OCI-LY1 (cell line): ENCODE data around the gene COMMD2.
A peak's percentile ranks its signal among the peaks of the same experiment; 100 is the strongest.

ENCODE experiments used
- H2AFZ ChIP-seq: fragments of 200-600 bp; sonication (generic), shearing (Covaris generic); 2 replicates; pipeline ENCODE4 v1.6.0; 2014; ENCODE audit warnings: antibody characterized with exemption, mild to moderate bottlenecking, low read length
- H3F3A ChIP-seq: fragments of 200-600 bp; sonication (generic), shearing (Covaris generic); 2 replicates; pipeline ENCODE4 v1.6.0; 2014; ENCODE audit warnings: mild to moderate bottlenecking, antibody characterized with exemption, low read length, moderate library complexity; ENCODE audit not compliant: insufficient read depth
- H3K27ac ChIP-seq: fragments of 200-600 bp; sonication (generic); 2 replicates; pipeline ENCODE4 v1.5.1; 2014; ENCODE audit warnings: low read length, mixed run types, mild to moderate bottlenecking, low read depth; ENCODE audit not compliant: poor library complexity, severe bottlenecking
- H3K27me3 ChIP-seq: fragments of 200-600 bp; sonication (generic); 2 replicates; pipeline ENCODE4 v1.6.0; 2014; ENCODE audit warnings: antibody characterized with exemption, mild to moderate bottlenecking, low read length, moderate library complexity; ENCODE audit not compliant: insufficient read depth
- H3K36me3 ChIP-seq: fragments of 200-600 bp; sonication (generic); 2 replicates; pipeline ENCODE4 v1.6.1; 2014; ENCODE audit warnings: mild to moderate bottlenecking, antibody characterized with exemption, low read length, moderate library complexity, mixed read lengths; ENCODE audit not compliant: insufficient read depth
- H3K4me1 ChIP-seq: fragments of 200-600 bp; sonication (generic); 2 replicates; pipeline ENCODE4 v1.5.1; 2014; ENCODE audit warnings: mild to moderate bottlenecking, low read length, moderate library complexity; ENCODE audit not compliant: insufficient read depth, severe bottlenecking
- H3K4me2 ChIP-seq: fragments of 200-600 bp; sonication (generic), shearing (Covaris generic); 2 replicates; pipeline ENCODE4 v1.6.1; 2014; ENCODE audit warnings: low read length
- H3K4me3 ChIP-seq: fragments of 200-600 bp; sonication (generic); 2 replicates; pipeline ENCODE4 v1.5.1; 2014; ENCODE audit warnings: low read length, low read depth, mild to moderate bottlenecking, mixed read lengths; ENCODE audit not compliant: poor library complexity, severe bottlenecking
- H3K79me2 ChIP-seq: fragments of 200-600 bp; shearing (Covaris generic); 2 replicates; pipeline ENCODE4 v1.6.1; 2016; ENCODE audit warnings: mixed run types, low read length, mixed read lengths; ENCODE audit not compliant: insufficient read depth
- H3K9ac ChIP-seq: fragments of 200-600 bp; sonication (generic), shearing (Covaris generic); 2 replicates; pipeline ENCODE4 v1.6.1; 2014; ENCODE audit warnings: mild to moderate bottlenecking, low read length, mixed read lengths
- H3K9me2 ChIP-seq: fragments of 200-600 bp; sonication (generic), shearing (Covaris generic); 2 replicates; pipeline ENCODE4 v1.6.1; 2014; ENCODE audit warnings: low read depth, mild to moderate bottlenecking, low read length, mixed read lengths
- H3K9me3 ChIP-seq: fragments of 200-600 bp; shearing (Covaris generic); 2 replicates; pipeline ENCODE4 v1.6.1; 2014; ENCODE audit warnings: low read length, mixed read lengths
- H4K20me1 ChIP-seq: fragments of 200-600 bp; sonication (generic), shearing (Covaris generic); 2 replicates; pipeline ENCODE4 v1.6.0; 2016; ENCODE audit warnings: mild to moderate bottlenecking, low read length; ENCODE audit not compliant: insufficient read depth
- EZH2 ChIP-seq: fragments of 200-600 bp; sonication (generic), shearing (Covaris generic); IDR thresholded peaks from 2 replicates; pipeline ENCODE4 v1.8.0; 2017; ENCODE audit warnings: borderline replicate concordance, mixed run types, mild to moderate bottlenecking, antibody characterized with exemption, low read length, moderate library complexity, mixed read lengths
- TF ChIP-seq, protein P1 (sequence below): fragments of 200-600 bp; sonication (generic), shearing (Covaris generic); IDR thresholded peaks from 2 replicates; pipeline ENCODE4 v1.5.1; 2017; ENCODE audit warnings: mild to moderate bottlenecking, antibody characterized with exemption, low read length, moderate library complexity, mixed read lengths

Gene COMMD2

GRCh38 chr3:149751551-149751950, 738 bp downstream of the COMMD2 start:
- Histone ChIP-seq H3K27me3 (no peaks in the 10 kb centered on the region), H3K9me3 (no peaks in the 10 kb centered on the region), H3K4me2 (peak overlapping the region; percentile 80), H3K36me3 (peaks cover 37% of the 10 kb centered on the region), H3K9me2 (no peaks in the 10 kb centered on the region), H3K79me2 (0 out of 2 replicates have a peak, but pooled peaks cover 3% of the 10 kb centered on the region), H3K4me1 (peaks cover 17% of the 10 kb centered on the region), H3K9ac (peak overlapping the region; percentile 80), H3K4me3 (peak overlapping the region; percentile 83), H4K20me1 (no peaks in the 10 kb centered on the region), H3F3A (no peaks in the 10 kb centered on the region), H3K27ac (no peak overlapping the region), H2AFZ (0 out of 2 replicates have a peak overlapping the region, but pooled peaks have one; percentile 21)
- TF ChIP-seq, protein P1, sequence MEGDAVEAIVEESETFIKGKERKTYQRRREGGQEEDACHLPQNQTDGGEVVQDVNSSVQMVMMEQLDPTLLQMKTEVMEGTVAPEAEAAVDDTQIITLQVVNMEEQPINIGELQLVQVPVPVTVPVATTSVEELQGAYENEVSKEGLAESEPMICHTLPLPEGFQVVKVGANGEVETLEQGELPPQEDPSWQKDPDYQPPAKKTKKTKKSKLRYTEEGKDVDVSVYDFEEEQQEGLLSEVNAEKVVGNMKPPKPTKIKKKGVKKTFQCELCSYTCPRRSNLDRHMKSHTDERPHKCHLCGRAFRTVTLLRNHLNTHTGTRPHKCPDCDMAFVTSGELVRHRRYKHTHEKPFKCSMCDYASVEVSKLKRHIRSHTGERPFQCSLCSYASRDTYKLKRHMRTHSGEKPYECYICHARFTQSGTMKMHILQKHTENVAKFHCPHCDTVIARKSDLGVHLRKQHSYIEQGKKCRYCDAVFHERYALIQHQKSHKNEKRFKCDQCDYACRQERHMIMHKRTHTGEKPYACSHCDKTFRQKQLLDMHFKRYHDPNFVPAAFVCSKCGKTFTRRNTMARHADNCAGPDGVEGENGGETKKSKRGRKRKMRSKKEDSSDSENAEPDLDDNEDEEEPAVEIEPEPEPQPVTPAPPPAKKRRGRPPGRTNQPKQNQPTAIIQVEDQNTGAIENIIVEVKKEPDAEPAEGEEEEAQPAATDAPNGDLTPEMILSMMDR: no peak
- no peak for TF ChIP-seq EZH2

DNA sequence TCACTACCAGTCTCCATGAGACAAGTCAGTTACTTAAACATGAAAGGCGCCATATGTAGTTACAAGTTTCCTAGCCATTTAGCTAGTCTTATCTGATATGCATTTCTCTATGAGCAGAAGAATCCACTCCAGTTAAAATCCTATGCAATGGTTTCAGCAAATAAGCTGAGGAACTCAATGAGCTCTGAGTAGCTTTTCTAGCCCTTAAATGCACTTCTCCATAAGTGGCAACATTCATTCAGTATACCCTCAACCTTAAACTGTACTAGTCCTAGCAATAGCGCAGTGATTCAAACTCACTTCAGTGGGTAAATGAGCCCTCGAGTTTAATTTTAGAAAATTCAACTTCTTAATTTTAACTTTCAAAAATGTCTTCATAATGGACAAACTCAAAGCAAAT, 7.7 kb downstream of the COMMD2 start:
- no peak overlapping the region for H3K4me2 ChIP-seq
- H3K9ac ChIP-seq: no peak overlapping the region
- H3K27ac ChIP-seq: no peak overlapping the region
- peaks cover 79% of the 10 kb centered on the region for H3K36me3 ChIP-seq
- no peaks in the 10 kb centered on the region for H3K4me1 ChIP-seq
- no peaks in the 10 kb centered on the region for H4K20me1 ChIP-seq
- no peaks in the 10 kb centered on the region for H3K27me3 ChIP-seq
- TF ChIP-seq, protein P1: no peak
- no peak for TF ChIP-seq EZH2
- H2AFZ ChIP-seq: no peak overlapping the region
- H3K9me3 ChIP-seq: no peaks in the 10 kb centered on the region
- no peaks in the 10 kb centered on the region for H3K9me2 ChIP-seq
- H3K79me2 ChIP-seq: no peaks in the 10 kb centered on the region
- no peak overlapping the region for H3K4me3 ChIP-seq
- H3F3A ChIP-seq: no peaks in the 10 kb centered on the region

DNA sequence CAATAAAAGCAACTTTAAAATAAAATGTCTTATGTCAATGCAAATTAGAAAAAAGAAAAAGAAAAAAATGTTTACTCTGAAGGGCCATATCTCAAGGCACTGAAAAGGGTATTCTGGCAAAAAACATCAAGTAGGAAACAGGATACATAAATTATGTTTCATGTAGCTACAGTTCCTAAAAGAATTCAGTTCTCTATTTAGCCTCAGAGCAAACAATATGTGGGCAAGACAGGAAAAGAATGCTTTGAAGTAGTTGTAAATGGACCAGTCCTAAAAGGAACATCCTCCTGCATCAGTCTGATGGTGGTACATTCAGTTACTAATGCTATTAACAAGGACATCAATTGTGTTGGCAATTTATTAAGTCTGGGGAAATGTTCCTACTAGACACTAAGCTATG, 8.1 kb downstream of the COMMD2 start:
- Histone ChIP-seq H3K36me3 (peaks cover 79% of the 10 kb centered on the region), H3K9me2 (no peaks in the 10 kb centered on the region), H3K9ac (no peak overlapping the region), H2AFZ (no peak overlapping the region), H3K4me3 (no peak overlapping the region), H3K79me2 (no peaks in the 10 kb centered on the region), H3F3A (no peaks in the 10 kb centered on the region), H3K9me3 (no peaks in the 10 kb centered on the region), H3K4me2 (no peak overlapping the region), H3K27ac (no peak overlapping the region), H3K4me1 (no peaks in the 10 kb centered on the region), H3K27me3 (no peaks in the 10 kb centered on the region), H4K20me1 (no peaks in the 10 kb centered on the region)
- TF ChIP-seq EZH2: no peak
- TF ChIP-seq, protein P1: no peak
